Embryonic facial prominence (tissue), 1 donor: ENCODE measurements around the gene FAAP20.

Experiments
- DNase-seq: peaks from one replicate; pipeline ENCODE4 v3.0.0-alpha.2; 2016; ENCODE audit errors: extremely low spot score

FAAP20 gene

GRCh38 chr1:2194898-2195673, 514 bp upstream of the FAAP20 start:
- DNase-seq = peak; percentile 64

- no peak for DNase-seq
Measured at GRCh38 chr1:2193514-2194281, 874 bp downstream of the FAAP20 start.

DNA sequence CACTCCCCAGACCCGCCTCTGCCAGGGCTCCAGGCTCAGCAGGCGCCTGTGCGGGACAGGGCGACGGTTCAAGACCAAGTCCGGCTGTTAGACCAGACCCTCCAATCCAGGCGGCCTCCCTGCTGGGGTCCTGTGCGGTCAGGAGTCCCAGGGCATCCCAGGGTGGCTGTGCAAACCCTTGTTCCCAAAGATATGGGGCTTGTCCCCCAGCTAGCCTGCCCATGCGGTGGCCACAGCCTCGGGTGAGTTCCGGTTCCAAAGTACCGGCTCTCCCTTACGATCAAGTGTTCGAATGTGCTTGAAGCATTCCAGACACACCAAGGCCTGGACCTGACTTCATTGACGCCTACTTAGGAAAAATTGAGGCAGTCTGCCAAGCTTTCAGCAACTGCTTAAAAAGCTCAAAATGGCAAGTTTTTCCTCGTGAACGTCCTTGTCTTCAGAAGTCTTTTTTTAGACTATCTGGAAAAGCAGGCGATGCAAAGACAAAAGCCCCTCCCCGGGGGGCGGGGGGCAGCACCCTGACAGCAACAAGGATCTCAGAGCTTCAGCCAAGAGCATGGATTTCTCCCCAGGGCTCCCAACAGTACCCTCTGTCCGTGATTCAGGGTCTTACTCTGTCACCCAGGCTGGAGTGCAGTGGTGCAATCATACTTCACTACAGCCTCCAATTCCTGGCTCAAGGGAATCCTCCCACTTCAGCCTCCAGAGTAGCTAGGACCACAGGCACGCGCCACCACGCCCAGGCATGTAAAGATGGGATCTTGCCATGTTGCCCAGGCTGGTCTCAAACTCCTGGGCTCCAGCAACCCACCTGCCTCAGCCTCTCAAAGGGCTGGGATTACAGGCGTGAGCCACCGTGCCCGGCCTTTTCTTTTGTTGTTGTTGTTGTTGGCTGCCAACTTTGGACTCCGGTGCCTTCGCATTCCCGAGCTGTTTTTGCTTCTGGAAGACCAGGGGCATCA, 2.3 kb downstream of the FAAP20 start:
- no peak for DNase-seq

GRCh38 chr1:2190491-2190976, 4.0 kb downstream of the FAAP20 start:
- DNase-seq = no peak

GRCh38 chr1:2189459-2190425, 4.8 kb downstream of the FAAP20 start:
- peak; percentile 68 for DNase-seq

DNA sequence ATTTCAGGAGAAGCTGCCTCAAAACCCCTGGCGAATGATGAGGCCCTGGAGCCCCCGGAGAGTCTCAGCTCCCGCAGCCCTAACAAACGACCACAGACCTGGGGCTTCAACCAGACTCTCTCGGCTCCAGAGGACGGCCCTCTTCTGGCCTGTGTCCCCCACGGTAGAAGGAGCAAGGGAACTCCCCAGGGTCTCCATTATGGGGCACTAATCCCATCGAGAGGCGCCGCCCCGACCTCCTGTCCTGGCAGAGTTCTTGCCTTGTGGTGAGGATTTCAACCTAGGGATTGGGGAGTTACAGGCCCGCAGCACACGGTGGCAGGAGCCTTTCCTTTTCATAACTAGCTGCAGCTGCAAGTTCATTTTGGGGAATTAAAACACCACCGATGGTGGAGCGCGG, 6.2 kb downstream of the FAAP20 start:
- DNase-seq = no peak

DNA sequence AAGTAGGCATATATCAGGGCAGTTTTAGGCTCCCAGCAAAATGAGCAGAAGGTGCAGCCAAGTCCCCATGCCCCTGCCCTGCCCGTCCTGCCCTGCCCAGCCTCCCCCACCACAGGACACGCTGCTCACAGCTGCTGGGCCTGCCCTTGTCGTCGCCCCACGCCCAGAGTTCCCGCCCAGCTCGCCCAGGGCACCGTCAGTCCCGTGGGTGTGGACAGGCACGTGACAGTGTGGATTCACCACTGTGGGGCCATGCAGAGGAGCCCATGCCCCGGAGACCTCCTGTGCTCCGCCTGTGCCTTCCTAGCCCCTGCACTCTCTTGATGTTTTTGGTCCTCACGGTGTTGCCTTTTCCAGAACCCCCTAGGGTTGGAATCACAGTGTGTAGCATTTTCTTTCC, 7.0 kb downstream of the FAAP20 start:
- DNase-seq = no peak

DNA sequence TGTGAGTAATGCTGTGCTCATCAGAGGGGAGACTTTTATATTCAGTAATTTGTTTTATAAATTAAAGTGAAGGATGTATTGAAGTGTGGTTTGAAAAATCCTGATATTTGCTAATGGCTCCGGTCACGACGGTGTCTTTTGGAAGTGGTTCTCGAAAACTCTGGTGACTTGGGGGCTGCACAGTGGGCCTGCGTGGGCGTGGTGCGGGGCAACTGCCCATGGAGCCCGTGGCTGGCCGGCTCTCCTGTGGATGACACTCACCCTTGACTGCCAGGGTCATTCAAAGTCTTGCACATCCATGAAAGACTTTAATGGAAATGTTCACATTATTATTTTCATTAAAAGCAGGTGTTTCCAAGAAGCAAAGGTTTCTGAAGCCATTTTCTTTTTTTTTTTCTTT, 7.7 kb downstream of the FAAP20 start:
- DNase-seq = no peak

- no peak for DNase-seq
Measured at GRCh38 chr1:2185880-2186855, 8.4 kb downstream of the FAAP20 start.

- no peak for DNase-seq
Measured at GRCh38 chr1:2184934-2185333, 9.6 kb downstream of the FAAP20 start.

DNA sequence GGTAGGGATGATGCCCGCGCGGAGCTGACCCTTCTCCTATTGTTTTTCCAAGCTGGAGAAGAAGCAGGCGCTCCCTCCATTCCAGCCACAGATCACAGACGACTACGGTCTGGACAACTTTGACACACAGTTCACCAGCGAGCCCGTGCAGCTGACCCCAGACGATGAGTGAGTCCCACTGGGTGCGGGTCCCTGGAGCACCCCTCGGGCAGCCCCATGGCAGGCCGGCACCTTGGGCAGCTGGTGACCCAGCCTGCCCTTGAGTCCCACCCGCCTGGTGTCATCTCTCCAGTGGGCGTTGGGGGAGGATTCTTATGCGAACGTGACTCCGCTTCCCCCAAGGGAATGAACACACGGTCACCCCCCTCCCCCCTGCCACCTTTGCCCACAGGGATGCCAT, 10.0 kb downstream of the FAAP20 start:
- DNase-seq = no peak

DNA sequence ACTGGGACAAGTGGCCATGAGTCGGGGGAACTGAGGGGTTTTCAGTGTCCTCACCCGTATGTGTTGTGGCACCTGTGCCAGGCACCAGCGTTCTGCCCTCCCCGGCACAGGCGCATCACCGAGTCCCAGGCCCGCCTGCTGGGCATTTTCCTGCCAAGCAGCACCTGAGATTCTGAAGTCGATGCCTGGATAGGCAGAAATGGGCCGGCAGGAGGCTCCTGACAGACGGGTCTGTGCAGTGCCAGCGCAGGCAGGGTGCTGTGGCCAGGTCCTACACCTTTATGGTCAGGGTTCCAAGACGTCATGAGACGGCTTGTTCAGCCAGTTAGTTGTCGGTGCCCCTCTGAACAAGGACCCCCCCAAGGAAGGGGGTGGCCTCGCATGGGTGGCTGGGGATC, 10.6 kb downstream of the FAAP20 start:
- no peak for DNase-seq

GRCh38 chr1:2182376-2182775, 12.2 kb downstream of the FAAP20 start:
- no peak for DNase-seq

- no peak for DNase-seq
Measured at GRCh38 chr1:2181752-2182151, 12.8 kb downstream of the FAAP20 start.

DNA sequence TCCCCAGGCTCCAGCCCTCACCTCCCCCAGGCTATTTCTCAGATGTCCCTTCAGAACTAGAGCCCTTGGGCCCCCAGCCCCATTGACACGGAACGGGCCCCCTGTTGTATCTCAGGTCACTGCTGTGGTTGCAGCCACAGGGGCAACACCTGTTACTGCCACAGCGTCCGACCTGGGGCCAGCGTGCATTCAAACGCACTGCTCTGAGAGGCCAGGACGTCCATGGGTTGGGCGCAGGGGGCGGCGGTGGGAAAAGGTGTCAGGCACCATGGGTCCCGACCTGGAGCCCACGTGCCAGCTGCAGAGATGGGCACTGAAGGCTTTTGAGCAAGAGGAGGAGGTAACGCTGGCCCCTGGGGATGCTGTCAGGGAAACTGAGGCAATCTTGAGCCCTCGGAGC, 13.3 kb downstream of the FAAP20 start:
- no peak for DNase-seq

DNA sequence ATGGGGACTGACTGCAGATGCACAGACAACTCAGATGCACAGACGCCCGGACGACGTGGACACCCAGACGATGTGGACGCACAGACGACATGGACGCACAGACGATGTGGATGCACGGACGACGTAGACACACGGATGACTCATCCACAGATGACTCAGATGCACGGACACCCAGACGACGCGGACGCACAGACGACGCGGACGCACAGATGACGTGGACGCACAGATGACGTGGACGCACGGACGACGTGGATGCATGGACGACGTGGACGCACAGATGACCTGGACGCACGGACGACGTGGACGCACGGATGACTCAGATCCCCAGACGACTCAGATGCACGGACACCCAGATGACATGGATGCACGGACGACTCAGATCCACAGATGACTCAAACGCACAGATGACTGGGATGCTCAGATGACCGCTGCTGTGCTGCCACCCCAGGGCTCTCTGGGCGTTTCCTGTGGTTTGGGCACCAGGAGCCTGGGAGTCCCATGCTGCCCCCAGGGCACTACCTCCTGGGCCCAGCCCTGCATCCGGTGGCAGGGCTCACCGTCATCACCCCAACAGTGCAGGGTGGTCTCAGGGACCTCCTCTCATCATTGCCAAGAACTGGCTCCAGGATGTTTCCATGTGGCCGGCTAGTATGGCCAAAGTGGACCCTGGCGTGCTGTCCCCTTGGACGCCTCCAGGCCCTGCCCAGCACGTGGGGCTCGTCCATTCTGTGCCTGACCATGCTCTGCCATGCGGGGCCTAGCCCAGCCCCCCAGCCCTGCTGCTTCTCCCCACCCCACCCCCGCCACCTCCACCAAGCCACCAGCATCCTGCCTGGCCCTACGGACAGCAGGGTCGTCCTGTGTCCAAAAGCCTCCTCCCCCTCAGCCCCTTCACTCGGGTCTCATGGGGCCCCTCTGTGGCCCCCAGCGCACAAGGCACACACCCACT, 14.0 kb downstream of the FAAP20 start:
- no peak for DNase-seq

GRCh38 chr1:2179283-2180013, 15.1 kb downstream of the FAAP20 start:
- DNase-seq = no peak

GRCh38 chr1:2178875-2179274, 15.7 kb downstream of the FAAP20 start:
- no peak for DNase-seq
